ENCODE results near the gene ERP44.

DNA sequence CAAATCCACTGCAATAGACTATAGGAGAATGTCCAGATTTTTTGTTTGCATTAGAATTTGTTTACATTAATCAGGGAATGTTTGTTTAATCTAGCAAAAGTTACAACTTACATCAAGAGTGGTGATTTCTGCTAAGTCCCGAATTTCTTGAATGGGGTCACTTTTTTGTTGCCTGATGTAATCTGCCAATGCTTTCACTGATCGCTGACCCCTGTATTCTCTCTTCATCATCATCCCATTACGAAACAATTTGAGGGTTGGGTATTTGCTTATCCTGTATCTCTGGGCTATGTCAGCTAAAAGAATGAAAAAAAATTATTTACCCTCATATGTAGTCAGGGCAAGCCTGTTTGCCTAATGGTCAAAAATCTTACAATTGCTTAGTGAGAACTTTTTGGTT lies 76.9 kb downstream of the ERP44 start:
- TF ChIP-seq CTCF (IDR thresholded peaks at IDR 0.05) (no peak), POLR2A (IDR thresholded peaks at IDR 0.05) (no peak)
